Astrocyte of the spinal cord (primary cell): ENCODE results near the gene PNPLA7.

Source experiments
- DNase-seq: peaks from one replicate; pipeline ENCODE4 v3.0.0; 2011; ENCODE audit warnings: low read depth, low spot score
- H3K4me3 ChIP-seq: 2 replicates; pipeline ENCODE4 v1.5.1; 2011; ENCODE audit warnings: low read depth, mild to moderate bottlenecking, low read length, moderate library complexity
- CTCF ChIP-seq: IDR thresholded peaks from 2 replicates; pipeline ENCODE4 v1.5.1; 2012; ENCODE audit warnings: low read depth, mild to moderate bottlenecking, low read length, inconsistent platforms
- in situ Hi-C: cut with HindIII; loops from 2 replicates; pipeline ENCODE4 v1.10.0; 2017; ENCODE audit warnings: low sequenced_read_pairs

Gene PNPLA7

DNA sequence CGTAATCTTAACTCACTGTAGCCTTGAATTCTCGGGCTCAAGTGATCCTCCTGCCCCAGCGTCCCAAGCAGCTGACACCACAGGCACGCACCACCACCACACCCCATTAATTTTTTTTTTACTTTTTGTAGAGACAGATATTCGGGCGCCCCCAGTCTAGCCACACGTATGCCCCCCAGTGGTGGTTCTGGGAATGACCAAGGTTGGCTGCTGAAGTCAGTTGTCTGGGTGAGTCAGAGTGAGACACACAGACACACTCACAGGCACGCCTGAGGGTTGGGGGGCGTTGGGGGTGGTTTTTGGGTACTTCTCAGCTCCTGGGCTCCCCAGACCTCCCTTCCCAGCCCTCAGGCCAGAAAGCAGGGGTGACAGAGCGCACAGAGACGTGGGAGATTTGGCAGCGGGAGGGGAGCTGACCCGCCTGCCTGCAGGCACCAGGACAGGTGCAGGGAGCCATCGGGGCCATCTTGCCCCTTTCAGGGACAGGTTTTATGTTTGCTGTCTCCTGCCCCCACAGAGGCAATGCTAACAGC lies 104.9 kb downstream of the PNPLA7 start:
- H3K4me3 ChIP-seq, result no peak overlapping the region
- TF ChIP-seq CTCF, result peak; percentile 88
- DNase-seq, result peak; percentile 75
- in situ Hi-C loops, result no loop called here

GRCh38 chr9:137444106-137444790 lies 106.0 kb downstream of the PNPLA7 start:
- no peak overlapping the region for H3K4me3 ChIP-seq
- TF ChIP-seq CTCF, result no peak
- DNase-seq, result no peak
- in situ Hi-C loops, result no loop called here

DNA sequence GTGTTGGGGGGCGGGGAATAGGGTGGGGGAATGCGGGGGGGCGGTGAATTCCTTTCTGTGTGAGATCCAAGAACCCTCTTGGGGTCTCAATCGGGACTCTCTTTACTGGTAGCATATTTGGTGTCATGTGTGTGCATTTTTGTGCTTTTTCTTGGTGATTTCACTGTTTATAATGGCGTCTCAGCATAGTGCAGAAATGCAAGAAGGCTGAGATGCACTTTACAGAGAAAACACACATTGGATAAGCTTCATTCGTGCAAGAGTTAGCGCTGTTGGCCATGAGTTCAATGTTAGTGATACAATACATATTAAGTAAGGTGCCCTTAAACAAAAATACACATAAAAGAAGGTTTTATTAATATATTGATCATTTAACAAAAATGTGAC lies 108.3 kb downstream of the PNPLA7 start:
- no peak for TF ChIP-seq CTCF
- H3K4me3 ChIP-seq, result no peak overlapping the region
- in situ Hi-C loops, result no loop called here
- no peak for DNase-seq

DNA sequence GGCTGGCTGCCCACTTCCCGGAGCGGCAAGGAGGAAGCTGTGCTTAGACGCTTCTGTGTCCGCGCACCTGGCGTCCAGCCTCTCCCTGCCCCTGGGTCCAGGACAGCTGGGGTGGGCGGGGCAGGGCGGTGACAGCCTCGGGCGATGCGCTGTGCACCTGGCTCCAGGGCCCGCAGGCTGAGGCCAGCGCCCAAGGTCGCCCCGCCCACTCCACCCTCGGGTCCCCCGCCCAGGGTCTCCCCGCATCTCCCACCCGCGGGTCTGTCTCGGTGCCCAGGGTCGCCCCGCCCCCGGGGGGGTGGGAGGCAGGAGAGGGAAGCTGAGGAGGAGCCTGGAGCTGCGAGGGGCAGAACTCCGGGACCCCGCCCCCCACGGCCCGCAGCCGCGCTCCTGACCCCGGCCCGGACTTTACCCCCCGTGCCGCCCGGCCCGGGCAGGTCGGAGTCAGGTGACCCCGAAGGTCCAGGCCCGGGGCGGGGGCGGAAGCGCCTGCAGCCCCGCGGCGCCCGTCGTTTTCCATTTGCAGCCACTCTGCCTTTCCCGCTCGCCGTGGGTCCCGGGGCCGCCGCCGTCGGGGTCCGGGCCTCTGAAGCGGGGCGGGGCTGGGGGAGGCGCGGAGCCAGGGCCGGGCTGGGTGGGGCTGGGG lies 108.8 kb downstream of the PNPLA7 start, which contains the start of gene ENTPD8:
Gene ENTPD8, minus strand, starts transcription at position 69 of the 646 bp plus-strand sequence. CDS start 3,072 bp downstream, outside the sequence.
- DNase-seq, result no peak
- TF ChIP-seq CTCF, result no peak
- in situ Hi-C loops, result no loop called here
- no peak within 1 kb of the TSS for H3K4me3 ChIP-seq

DNA sequence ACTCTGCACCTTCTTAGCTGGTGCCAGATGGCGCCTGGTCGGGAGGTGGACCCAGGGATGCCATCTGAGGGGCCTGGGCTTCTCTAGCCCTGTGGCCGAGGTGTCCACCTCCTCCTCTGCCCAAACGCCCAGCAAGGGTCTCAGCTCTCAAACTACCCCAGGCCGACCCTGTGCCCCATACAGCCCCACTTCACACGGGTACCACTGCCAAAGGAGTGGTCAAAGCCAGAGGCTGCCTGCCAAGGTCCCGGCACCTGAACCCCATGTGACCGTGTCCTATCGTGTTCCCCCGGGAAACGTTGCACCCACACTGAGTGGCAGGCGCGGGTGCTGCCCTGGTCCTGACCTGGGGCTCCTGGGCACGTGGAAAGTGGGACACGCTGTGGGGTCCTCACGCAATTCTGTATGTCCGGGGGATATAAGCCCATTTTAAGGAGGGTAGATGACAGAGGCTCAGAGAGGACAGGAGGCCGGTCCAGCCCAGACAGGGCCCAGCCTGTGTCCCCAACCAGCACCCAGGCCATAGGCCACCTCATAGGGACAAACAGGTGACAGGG lies 111.0 kb downstream of the PNPLA7 start:
- in situ Hi-C loops, result no loop called here
- DNase-seq, result no peak
- H3K4me3 ChIP-seq, result no peak overlapping the region
- TF ChIP-seq CTCF, result no peak

DNA sequence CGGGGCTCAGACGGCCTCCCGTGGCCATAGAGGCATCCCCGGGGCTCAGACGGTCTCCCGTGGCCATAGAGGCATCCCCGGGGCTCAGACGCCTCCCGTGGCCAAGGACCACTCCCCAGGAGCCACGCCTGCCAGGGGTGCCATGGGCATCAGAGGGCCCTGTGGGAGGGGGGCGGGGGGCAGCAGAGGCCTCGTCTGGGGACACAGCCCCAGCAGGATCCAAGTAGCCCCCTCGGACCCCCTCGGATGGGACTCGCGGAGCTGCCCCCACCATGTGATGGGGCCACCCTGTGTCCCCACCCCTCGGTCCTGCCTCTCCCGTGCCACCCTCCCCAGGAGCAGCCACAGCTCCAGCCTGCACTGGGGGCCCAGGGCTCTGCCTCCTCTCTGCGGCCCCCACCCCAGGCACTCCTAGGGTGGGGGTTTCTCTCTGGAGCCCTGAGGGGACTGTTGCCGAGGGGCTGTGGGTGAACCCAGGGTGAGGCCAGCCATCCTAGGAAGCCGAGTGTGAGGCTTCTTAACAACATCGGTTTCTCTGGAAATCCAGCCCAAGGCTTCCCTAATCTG lies 111.5 kb downstream of the PNPLA7 start:
- DNase-seq, result no peak
- in situ Hi-C loops, result no loop called here
- no peak overlapping the region for H3K4me3 ChIP-seq
- no peak for TF ChIP-seq CTCF
